ENCODE results near the gene OSTF1. TPM values are rescaled to one million over a fixed set of nuclear protein-coding genes. Genes with fewer than 3 reads are reported as not detected.

Gene OSTF1
- total RNA-seq, 2 donors from 2014 or later: 15.0 to 20.5 TPM

DNA sequence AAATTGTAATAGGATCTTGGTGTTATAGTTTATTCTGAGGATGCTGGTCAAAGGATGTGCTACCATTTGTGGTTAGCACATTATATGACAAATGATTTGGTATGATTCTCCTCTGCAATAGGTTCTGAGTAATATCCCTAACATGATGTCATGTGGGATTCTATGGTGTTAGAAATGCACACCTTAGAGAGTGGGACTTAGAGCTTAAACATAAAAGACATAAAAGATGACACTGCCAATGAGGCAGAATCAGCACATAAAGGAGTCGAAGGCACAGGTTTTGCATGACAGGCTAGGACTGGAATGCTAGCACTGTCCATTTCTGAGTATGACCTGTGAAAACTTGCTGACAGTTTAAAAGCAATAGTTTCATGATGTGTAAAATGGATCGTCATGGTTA lies 100.4 kb downstream of the OSTF1 start:
- TF ChIP-seq, protein P1, sequence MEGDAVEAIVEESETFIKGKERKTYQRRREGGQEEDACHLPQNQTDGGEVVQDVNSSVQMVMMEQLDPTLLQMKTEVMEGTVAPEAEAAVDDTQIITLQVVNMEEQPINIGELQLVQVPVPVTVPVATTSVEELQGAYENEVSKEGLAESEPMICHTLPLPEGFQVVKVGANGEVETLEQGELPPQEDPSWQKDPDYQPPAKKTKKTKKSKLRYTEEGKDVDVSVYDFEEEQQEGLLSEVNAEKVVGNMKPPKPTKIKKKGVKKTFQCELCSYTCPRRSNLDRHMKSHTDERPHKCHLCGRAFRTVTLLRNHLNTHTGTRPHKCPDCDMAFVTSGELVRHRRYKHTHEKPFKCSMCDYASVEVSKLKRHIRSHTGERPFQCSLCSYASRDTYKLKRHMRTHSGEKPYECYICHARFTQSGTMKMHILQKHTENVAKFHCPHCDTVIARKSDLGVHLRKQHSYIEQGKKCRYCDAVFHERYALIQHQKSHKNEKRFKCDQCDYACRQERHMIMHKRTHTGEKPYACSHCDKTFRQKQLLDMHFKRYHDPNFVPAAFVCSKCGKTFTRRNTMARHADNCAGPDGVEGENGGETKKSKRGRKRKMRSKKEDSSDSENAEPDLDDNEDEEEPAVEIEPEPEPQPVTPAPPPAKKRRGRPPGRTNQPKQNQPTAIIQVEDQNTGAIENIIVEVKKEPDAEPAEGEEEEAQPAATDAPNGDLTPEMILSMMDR (conservative IDR thresholded peaks at IDR 0.05): no peak
- no peaks in the 10 kb centered on the region for H3K4me1 ChIP-seq (ENCODE audit: control insufficient read depth, insufficient read depth, low read length)
- H3K27ac ChIP-seq (ENCODE audit: low read depth, low read length): no peak overlapping the region
- DNase-seq: no peak
- Mint-ChIP-seq H3K4me3 (no peak overlapping the region), H3K9me3 (no peaks in the 10 kb centered on the region), H3K4me1 (no peaks in the 10 kb centered on the region), H3K36me3 (ENCODE audit: low read depth) (no peaks in the 10 kb centered on the region), H3K27ac (no peak overlapping the region), H3K27me3 (ENCODE audit: insufficient read depth) (no peaks in the 10 kb centered on the region)
- H3K27me3 ChIP-seq (ENCODE audit: control insufficient read depth, insufficient read depth, low read length, poor library complexity, severe bottlenecking): no peaks in the 10 kb centered on the region
- WGBS, 2 experiments (ENCODE audit: insufficient coverage in 1 of 2, insufficient read length in 1 of 2): 90 to 100% methylated on average over 1 of the region's 2 CpGs
- H3K9ac ChIP-seq (ENCODE audit: extremely low read depth, low read length, poor library complexity, severe bottlenecking): no peak overlapping the region
- no peak overlapping the region for H3K4me3 ChIP-seq (ENCODE audit: low read length)
- H3K9me3 ChIP-seq (ENCODE audit: control insufficient read depth, low read length): no peaks in the 10 kb centered on the region
- H3K36me3 ChIP-seq (ENCODE audit: control insufficient read depth, insufficient read depth, low read length): no peaks in the 10 kb centered on the region

DNA sequence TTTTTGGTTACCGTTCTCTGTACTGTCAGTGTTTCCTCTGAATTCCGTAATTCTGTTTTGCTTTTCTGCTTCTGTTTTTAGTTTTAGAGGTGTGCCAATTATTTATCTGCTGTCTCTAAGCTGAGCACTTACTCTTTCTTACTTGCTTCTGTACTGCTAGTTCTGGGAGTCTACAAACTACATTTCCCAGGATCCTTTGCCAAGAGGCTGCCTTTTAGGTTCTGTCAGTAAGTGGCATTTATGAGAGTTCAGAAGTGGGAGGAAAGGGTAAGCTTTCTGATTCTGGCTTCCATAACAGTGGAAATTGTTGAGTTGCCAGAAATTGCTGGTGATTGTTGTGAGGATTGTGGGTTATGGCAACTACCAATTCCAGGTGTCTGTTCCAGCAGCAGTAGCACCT lies 102.4 kb downstream of the OSTF1 start:
- Histone ChIP-seq H3K9me3 (ENCODE audit: control insufficient read depth, low read length) (no peaks in the 10 kb centered on the region), H3K27me3 (ENCODE audit: control insufficient read depth, insufficient read depth, low read length, poor library complexity, severe bottlenecking) (no peaks in the 10 kb centered on the region), H3K36me3 (ENCODE audit: control insufficient read depth, insufficient read depth, low read length) (no peaks in the 10 kb centered on the region), H3K9ac (ENCODE audit: extremely low read depth, low read length, poor library complexity, severe bottlenecking) (no peak overlapping the region), H3K4me1 (ENCODE audit: control insufficient read depth, insufficient read depth, low read length) (no peaks in the 10 kb centered on the region), H3K27ac (ENCODE audit: low read depth, low read length) (no peak overlapping the region), H3K4me3 (ENCODE audit: low read length) (no peak overlapping the region)
- H3K27ac Mint-ChIP-seq: no peak overlapping the region
- 87 to 100% methylated on average over 1 to 2 of the region's 2 CpGs for WGBS, 2 experiments (ENCODE audit: insufficient coverage in 1 of 2, insufficient read length in 1 of 2)
- H3K4me1 Mint-ChIP-seq: no peaks in the 10 kb centered on the region
- H3K27me3 Mint-ChIP-seq (ENCODE audit: insufficient read depth): no peaks in the 10 kb centered on the region
- H3K4me3 Mint-ChIP-seq: no peak overlapping the region
- TF ChIP-seq, protein P1 (conservative IDR thresholded peaks at IDR 0.05): no peak
- no peak for DNase-seq
- H3K9me3 Mint-ChIP-seq: no peaks in the 10 kb centered on the region
- H3K36me3 Mint-ChIP-seq (ENCODE audit: low read depth): no peaks in the 10 kb centered on the region

Other genes with a start within 250 kb of the OSTF1 start
- 1 to 10 TPM; 1.2 to 1.7 TPM for gene TRPM6, start 200.6 kb upstream of the OSTF1 start, total RNA-seq
- gene C9orf40, start 135.6 kb upstream of the OSTF1 start, total RNA-seq: 10 to 100 TPM; 17.6 to 25.2 TPM
- 10 to 100 TPM; 24.9 to 31.4 TPM for gene CARNMT1, start 60.2 kb upstream of the OSTF1 start, total RNA-seq
- gene NMRK1, start 359 bp upstream of the OSTF1 start, total RNA-seq: 10 to 100 TPM; 14.0 to 29.0 TPM